ENCODE data around the gene IL1B. TPM values are rescaled to one million over a fixed set of nuclear protein-coding genes. Genes with fewer than 3 reads are reported as not detected.

IL1B gene
- total and polyA plus RNA-seq, 2 donors (not counting 1 experiment from before 2014, with no cell fraction given): 0.20 to 13.1 TPM

DNA sequence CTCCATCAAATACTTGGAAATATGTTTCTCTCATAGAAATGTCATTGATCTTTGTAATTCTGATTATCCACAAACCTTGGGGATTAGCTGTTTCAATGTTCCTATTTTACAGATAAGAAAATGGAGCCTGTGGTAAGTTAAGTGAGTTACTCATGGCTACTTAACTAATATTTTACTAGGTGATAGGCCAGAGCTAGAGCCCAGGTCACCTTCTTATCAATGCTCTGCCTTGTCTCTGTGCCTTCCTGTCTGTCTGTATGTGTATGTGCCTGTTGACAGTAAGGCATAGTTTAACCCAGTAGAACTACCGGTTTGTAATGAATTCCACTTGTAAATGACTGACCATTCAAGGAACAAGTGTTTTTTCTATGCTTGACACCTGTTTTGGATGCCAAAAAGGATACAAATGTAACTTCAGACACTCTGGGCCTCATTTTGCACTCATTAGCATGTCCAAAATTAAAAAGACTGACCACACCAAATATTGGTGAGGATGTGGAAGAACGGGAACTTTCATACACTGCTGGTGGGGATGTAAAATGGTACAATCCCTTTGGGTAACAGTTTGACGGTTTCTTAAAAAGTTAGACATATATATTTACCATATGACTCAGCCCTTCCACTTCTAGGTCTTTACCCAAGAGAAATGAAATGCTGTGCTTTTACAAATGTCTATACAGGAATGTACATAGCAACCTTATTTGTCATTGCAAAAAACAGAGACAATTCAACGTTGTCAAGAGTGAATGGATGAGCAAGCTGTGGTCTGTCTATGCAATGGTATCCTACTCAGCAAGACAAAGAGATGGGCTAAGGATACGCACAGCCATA is 32.7 kb downstream of the IL1B start:
- POLR2A ChIA-PET: no interaction called here
- no peaks in the 10 kb centered on the region for H3K27me3 ChIP-seq (replicated peaks in 1 of 4; ENCODE audit: control extremely low read depth in 1 of 4, control insufficient read depth in 3 of 4, insufficient read depth in 4 of 4, low read length in 3 of 4)
- ATAC-seq (ENCODE audit: low read depth): no peak
- no peak overlapping the region for H3K4me3 Mint-ChIP-seq
- 87% methylated on average over 2 of the region's 5 CpGs for WGBS (ENCODE audit: insufficient coverage)
- H2AFZ ChIP-seq (ENCODE audit: insufficient read depth, low read depth, low read length, poor library complexity, severe bottlenecking): no peak overlapping the region
- no peak overlapping the region for H3K4me3 ChIP-seq (ENCODE audit: control extremely low read depth in 1 of 5, extremely low read depth in 1 of 5, insufficient read depth in 1 of 5, low read depth in 2 of 5, low read length in 4 of 5)
- no peaks in the 10 kb centered on the region for H3K36me3 ChIP-seq (replicated peaks in 1 of 2; ENCODE audit: control extremely low read depth in 1 of 2, control insufficient read depth in 1 of 2, extremely low read depth in 1 of 2, insufficient read depth in 2 of 2, low read length in 1 of 2)
- TF ChIP-seq EZH2 (IDR thresholded peaks at IDR 0.05; ENCODE audit: borderline replicate concordance, insufficient read depth, low read depth, low read length, poor library complexity, severe bottlenecking) (no peak), CTCF (IDR thresholded peaks at IDR 0.05) (no peak)
- peaks cover 0 to 4% of the 10 kb centered on the region in 2 donors for H3K4me1 ChIP-seq (ENCODE audit: control insufficient read depth in 2 of 2, insufficient read depth in 2 of 2, low read length in 2 of 2)
- no peaks in the 10 kb centered on the region for H3K79me2 ChIP-seq (ENCODE audit: control insufficient read depth, insufficient read depth, low read length)
- H4K20me1 ChIP-seq (ENCODE audit: control insufficient read depth, insufficient read depth, low read length, poor library complexity, severe bottlenecking): no peaks in the 10 kb centered on the region
- H3K27me3 Mint-ChIP-seq: no peaks in the 10 kb centered on the region
- CTCF ChIA-PET: no interaction called here
- intact Hi-C loops (cut with micrococcal nuclease): no loop called here
- DNase-seq: no peak
- H3K4me2 ChIP-seq (replicated peaks; ENCODE audit: low read depth, low read length, poor library complexity, severe bottlenecking): no peak overlapping the region
- no peak overlapping the region for H3K27ac Mint-ChIP-seq
- H3K9ac ChIP-seq (ENCODE audit: low read length): no peak overlapping the region
- peaks cover 4% of the 10 kb centered on the region for H3K9me3 Mint-ChIP-seq (ENCODE audit: insufficient read depth)
- peaks cover 11% of the 10 kb centered on the region for H3K4me1 Mint-ChIP-seq
- peaks cover 0 to 2% (median 0%) of the 10 kb centered on the region in 3 donors for H3K9me3 ChIP-seq (ENCODE audit: control extremely low read depth in 1 of 3, control insufficient read depth in 2 of 3, insufficient read depth in 1 of 3, low read length in 2 of 3)
- no peak overlapping the region for H3K27ac ChIP-seq (ENCODE audit: low read length in 2 of 2)

- WGBS (ENCODE audit: insufficient coverage): 100% methylated on average over 2 of the region's 4 CpGs
- no peak for TF ChIP-seq CTCF (IDR thresholded peaks at IDR 0.05)
- TF ChIP-seq EZH2 (IDR thresholded peaks at IDR 0.05; ENCODE audit: borderline replicate concordance, insufficient read depth, low read depth, low read length, poor library complexity, severe bottlenecking): no peak
- no peaks in the 10 kb centered on the region for H3K9me3 ChIP-seq (ENCODE audit: control extremely low read depth in 1 of 3, control insufficient read depth in 2 of 3, insufficient read depth in 1 of 3, low read length in 2 of 3)
- intact Hi-C loops (cut with micrococcal nuclease): no loop called here
- Mint-ChIP-seq H3K9me3 (ENCODE audit: insufficient read depth) (no peaks in the 10 kb centered on the region), H3K4me1 (peaks cover 9% of the 10 kb centered on the region), H3K4me3 (no peak overlapping the region), H3K27me3 (no peaks in the 10 kb centered on the region), H3K27ac (no peak overlapping the region)
- no peak overlapping the region for H3K9ac ChIP-seq (ENCODE audit: low read length)
- CTCF ChIA-PET: interaction anchor here (0.8 kb wide), 1 partner anchor 134 kb away, joined by 4 read pairs; no protein-coding TSS in a partner anchor
- no peak overlapping the region for H2AFZ ChIP-seq (ENCODE audit: insufficient read depth, low read depth, low read length, poor library complexity, severe bottlenecking)
- POLR2A ChIA-PET: no interaction called here
- DNase-seq (no peak), ATAC-seq (ENCODE audit: low read depth) (no peak)
- no peaks in the 10 kb centered on the region for H4K20me1 ChIP-seq (ENCODE audit: control insufficient read depth, insufficient read depth, low read length, poor library complexity, severe bottlenecking)
- no peaks in the 10 kb centered on the region for H3K79me2 ChIP-seq (ENCODE audit: control insufficient read depth, insufficient read depth, low read length)
- no peak overlapping the region for H3K4me3 ChIP-seq (ENCODE audit: control extremely low read depth in 1 of 5, extremely low read depth in 1 of 5, insufficient read depth in 1 of 5, low read depth in 2 of 5, low read length in 4 of 5)
- H3K4me1 ChIP-seq (ENCODE audit: control insufficient read depth in 2 of 2, insufficient read depth in 2 of 2, low read length in 2 of 2): peaks cover 0 to 4% of the 10 kb centered on the region in 2 donors
- H3K27ac ChIP-seq (ENCODE audit: low read length in 2 of 2): no peak overlapping the region
- H3K27me3 ChIP-seq (replicated peaks in 1 of 4; ENCODE audit: control extremely low read depth in 1 of 4, control insufficient read depth in 3 of 4, insufficient read depth in 4 of 4, low read length in 3 of 4): no peaks in the 10 kb centered on the region
- no peak overlapping the region for H3K4me2 ChIP-seq (replicated peaks; ENCODE audit: low read depth, low read length, poor library complexity, severe bottlenecking)
- H3K36me3 ChIP-seq (replicated peaks in 1 of 2; ENCODE audit: control extremely low read depth in 1 of 2, control insufficient read depth in 1 of 2, extremely low read depth in 1 of 2, insufficient read depth in 2 of 2, low read length in 1 of 2): no peaks in the 10 kb centered on the region
Observed at GRCh38 chr2:112800881-112801583, 35.5 kb downstream of the IL1B start.
